Neural progenitor cell (in vitro differentiated cells): ENCODE measurements around the gene ADAMTSL2.

Source experiments
- EZH2 ChIP-seq: fragments of 200-600 bp; sonication (generic); IDR thresholded peaks from 2 replicates; pipeline ENCODE4 v1.6.1; 2017; ENCODE audit warnings: antibody characterized with exemption, mild to moderate bottlenecking, moderate library complexity
- EZH2phosphoT487 ChIP-seq: fragments of 200-600 bp; sonication (generic); IDR thresholded peaks from 2 replicates; pipeline ENCODE4 v1.6.1; 2017; ENCODE audit warnings: antibody characterized with exemption
- TF ChIP-seq, protein P1 (sequence below): fragments of 200-600 bp; sonication (generic); IDR thresholded peaks from 2 replicates; pipeline ENCODE4 v1.5.1; 2017; ENCODE audit warnings: antibody characterized with exemption, mild to moderate bottlenecking

- TF ChIP-seq, protein P1, sequence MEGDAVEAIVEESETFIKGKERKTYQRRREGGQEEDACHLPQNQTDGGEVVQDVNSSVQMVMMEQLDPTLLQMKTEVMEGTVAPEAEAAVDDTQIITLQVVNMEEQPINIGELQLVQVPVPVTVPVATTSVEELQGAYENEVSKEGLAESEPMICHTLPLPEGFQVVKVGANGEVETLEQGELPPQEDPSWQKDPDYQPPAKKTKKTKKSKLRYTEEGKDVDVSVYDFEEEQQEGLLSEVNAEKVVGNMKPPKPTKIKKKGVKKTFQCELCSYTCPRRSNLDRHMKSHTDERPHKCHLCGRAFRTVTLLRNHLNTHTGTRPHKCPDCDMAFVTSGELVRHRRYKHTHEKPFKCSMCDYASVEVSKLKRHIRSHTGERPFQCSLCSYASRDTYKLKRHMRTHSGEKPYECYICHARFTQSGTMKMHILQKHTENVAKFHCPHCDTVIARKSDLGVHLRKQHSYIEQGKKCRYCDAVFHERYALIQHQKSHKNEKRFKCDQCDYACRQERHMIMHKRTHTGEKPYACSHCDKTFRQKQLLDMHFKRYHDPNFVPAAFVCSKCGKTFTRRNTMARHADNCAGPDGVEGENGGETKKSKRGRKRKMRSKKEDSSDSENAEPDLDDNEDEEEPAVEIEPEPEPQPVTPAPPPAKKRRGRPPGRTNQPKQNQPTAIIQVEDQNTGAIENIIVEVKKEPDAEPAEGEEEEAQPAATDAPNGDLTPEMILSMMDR: no peak
- TF ChIP-seq EZH2 (no peak), EZH2phosphoT487 (no peak)
These were observed 82.3 kb downstream of the ADAMTSL2 start for GRCh38 chr9:133616643-133617405.
